HCT116 (cell line): ENCODE measurements around the gene MYRFL. TPM values are rescaled to one million over a fixed set of nuclear protein-coding genes. Genes with fewer than 3 reads are reported as not detected.

Experiments
- ATAC-seq: fragments of 200-7000 bp; cut with Tn5 transposase; 2 replicates; pipeline ENCODE4 v1.9.1; 2020; ENCODE audit warnings: mild to moderate bottlenecking, moderate library complexity
- BruUV-seq: library from RNA; stranded (reverse); fragments of 400-500 nt; replicated peaks from 2 replicates; lab custom pipeline; 2021; lab: Mats Ljungman, UMichigan
- CTCF ChIA-PET: fragments of 300-600 bp; sonication (Branson Sonifier 250); formaldehyde crosslinking; loops from one replicate; lab custom pipeline; 2021; ENCODE audit warnings: antibody characterized with exemption; lab: Charles Lee
- POLR2A ChIA-PET: fragments of 300-600, 350-600 bp; sonication (Branson Sonifier 250); formaldehyde crosslinking; loops from one replicate; lab custom pipeline; 2021; ENCODE audit warnings: antibody characterized with exemption; lab: Charles Lee
- RAD21 ChIA-PET, 2 experiments: fragments of 300-600 bp; sonication (Branson Sonifier 250); formaldehyde crosslinking; loops; one replicate each; lab custom pipeline; 2023; ENCODE audit warnings: low total read pairs in 2 of 2; ENCODE audit not compliant: uncharacterized antibody in 2 of 2, unreplicated experiment in 2 of 2, low non-redundant PET in 1 of 2; lab: Charles Lee
- DNase-seq: peaks from one replicate; pipeline ENCODE4 v3.0.0-alpha.2; 2010; ENCODE audit warnings: low read depth, low spot score
- H2AFZ ChIP-seq: fragments of 200-600 bp; shearing (Covaris generic), sonication (generic); 2 replicates; pipeline ENCODE4 v1.6.1; 2017; ENCODE audit warnings: low read depth, mixed run types, mixed read lengths, antibody characterized with exemption, low read length; ENCODE audit not compliant: poor library complexity, severe bottlenecking
- H3K27ac ChIP-seq: 2 replicates; pipeline ENCODE4 v1.5.1; 2012; ENCODE audit warnings: low read depth, low read length
- H3K27me3 ChIP-seq: fragments of 200-600 bp; sonication (generic); 2 replicates; pipeline ENCODE4 v1.6.1; 2016; ENCODE audit warnings: mixed run types, low read length, mixed read lengths; ENCODE audit not compliant: insufficient read depth
- H3K36me3 ChIP-seq, 2 experiments: fragments of 200-500 bp in 1 of 2; fragments of 200-600 bp in 1 of 2; sonication (Bioruptor generic) in 1 of 2; sonication (generic) in 1 of 2; 2 replicates each; pipeline versions ENCODE4 v1.5.1 to v1.6.1; 2014 to 2016; ENCODE audit warnings: low read length in 2 of 2, inconsistent platforms in 1 of 2, mixed read lengths in 1 of 2, mixed run types in 1 of 2; ENCODE audit not compliant: insufficient read depth in 2 of 2, control insufficient read depth in 1 of 2
- H3K4me1 ChIP-seq, 2 experiments: fragments of 200-600 bp in 1 of 2; sonication (generic) in 1 of 2; 2 replicates each; pipeline versions ENCODE4 v1.5.1 to v1.6.1; 2012 to 2017; ENCODE audit warnings: low read length in 2 of 2, inconsistent platforms in 1 of 2, mild to moderate bottlenecking in 1 of 2, mixed read lengths in 1 of 2, mixed run types in 1 of 2, moderate library complexity in 1 of 2; ENCODE audit not compliant: insufficient read depth in 2 of 2, control insufficient read depth in 1 of 2
- H3K4me2 ChIP-seq: fragments of 200-600 bp; sonication (generic); 2 replicates; pipeline ENCODE4 v1.6.1; 2017; ENCODE audit warnings: mixed run types, low read length, mixed read lengths
- H3K4me3 ChIP-seq, 2 experiments: fragments of 200-600 bp in 1 of 2; sonication (generic) in 1 of 2; replicated peaks in 1 of 2; 2 replicates each; pipeline ENCODE4 v1.5.1; 2011 to 2016; ENCODE audit warnings: low read length in 2 of 2, control low read depth in 1 of 2, low read depth in 1 of 2, mild to moderate bottlenecking in 1 of 2, mixed read lengths in 1 of 2, mixed run types in 1 of 2
- H3K79me2 ChIP-seq: fragments of 200-600 bp; sonication (generic); 2 replicates; pipeline ENCODE4 v1.6.1; 2017; ENCODE audit warnings: mild to moderate bottlenecking, mixed run types, low read length, moderate library complexity, mixed read lengths; ENCODE audit not compliant: insufficient read depth
- H3K9ac ChIP-seq: fragments of 200-600 bp; sonication (generic); 2 replicates; pipeline ENCODE4 v1.6.1; 2016; ENCODE audit warnings: low read length, mixed read lengths
- H3K9me2 ChIP-seq: fragments of 200-600 bp; sonication (generic), shearing (Covaris generic); 2 replicates; pipeline ENCODE4 v1.6.1; 2017; ENCODE audit warnings: mixed run types, mild to moderate bottlenecking, moderate library complexity; ENCODE audit not compliant: insufficient read depth
- H3K9me3 ChIP-seq, 2 experiments: fragments of 200-500 bp in 1 of 2; fragments of 200-600 bp in 1 of 2; sonication (Bioruptor generic) in 1 of 2; sonication (generic) in 1 of 2; 2 replicates each; pipeline ENCODE4 v1.6.1; 2014 to 2017; ENCODE audit warnings: low read length in 2 of 2, mixed read lengths in 2 of 2, inconsistent platforms in 1 of 2, low read depth in 1 of 2, mild to moderate bottlenecking in 1 of 2, mixed run types in 1 of 2, moderate library complexity in 1 of 2; ENCODE audit not compliant: control insufficient read depth in 1 of 2, insufficient read depth in 1 of 2
- H4K20me1 ChIP-seq: fragments of 200-600 bp; sonication (generic), shearing (Covaris generic); 2 replicates; pipeline ENCODE4 v1.6.1; 2017; ENCODE audit warnings: mixed run types, mild to moderate bottlenecking, moderate library complexity; ENCODE audit not compliant: insufficient read depth
- ATF3 ChIP-seq: IDR thresholded peaks from 2 replicates; pipeline ENCODE4 v1.6.1; 2012
- CBX3 ChIP-seq: IDR thresholded peaks from 2 replicates; pipeline ENCODE4 v1.6.1; 2012; ENCODE audit warnings: low read depth
- CEBPB ChIP-seq: IDR thresholded peaks from 2 replicates; pipeline ENCODE4 v1.6.1; 2012; ENCODE audit warnings: low read depth
- CTCF ChIP-seq, 3 experiments: fragments of 200-600 bp in 1 of 3; sonication (generic) in 1 of 3; IDR thresholded peaks in 2 of 3; conservative IDR thresholded peaks in 1 of 3; 2 replicates each; pipeline ENCODE4 v1.5.1; 2012 to 2017; ENCODE audit warnings: low read depth in 2 of 3, low read length in 2 of 3, antibody characterized with exemption in 1 of 3, borderline replicate concordance in 1 of 3, control low read depth in 1 of 3, mild to moderate bottlenecking in 1 of 3, mixed read lengths in 1 of 3, mixed run types in 1 of 3, moderate library complexity in 1 of 3; ENCODE audit not compliant: insufficient read depth in 1 of 3
- EGR1 ChIP-seq: IDR thresholded peaks from 2 replicates; pipeline ENCODE4 v1.6.1; 2012; ENCODE audit warnings: low read depth
- ELF1 ChIP-seq: IDR thresholded peaks from 2 replicates; pipeline ENCODE4 v1.6.1; 2012; ENCODE audit warnings: low read depth, borderline replicate concordance
- EZH2 ChIP-seq: fragments of 200-600 bp; sonication (generic); IDR thresholded peaks from 2 replicates; pipeline ENCODE4 v1.6.1; 2017; ENCODE audit warnings: antibody characterized with exemption, mixed run types
- EZH2phosphoT487 ChIP-seq: fragments of 200-600 bp; IDR thresholded peaks from 2 replicates; pipeline ENCODE4 v1.6.1; 2018; ENCODE audit warnings: antibody characterized with exemption, borderline replicate concordance
- FOSL1 ChIP-seq: IDR thresholded peaks from 2 replicates; pipeline ENCODE4 v1.6.1; 2012; ENCODE audit warnings: low read depth
- JUND ChIP-seq: IDR thresholded peaks from 2 replicates; pipeline ENCODE4 v1.6.1; 2012
- MAX ChIP-seq: IDR thresholded peaks from 2 replicates; pipeline ENCODE4 v1.6.1; 2012
- POLR2A ChIP-seq: IDR thresholded peaks from 2 replicates; pipeline ENCODE4 v1.7.0; 2011; ENCODE audit warnings: borderline replicate concordance; ENCODE audit not compliant: insufficient read depth, insufficient read length; ENCODE audit errors: extremely low read depth
- POLR2AphosphoS5 ChIP-seq: IDR thresholded peaks from 2 replicates; pipeline ENCODE4 v1.6.1; 2011; ENCODE audit warnings: mild to moderate bottlenecking, low read depth, low read length, moderate library complexity
- SIN3A ChIP-seq: IDR thresholded peaks from 2 replicates; pipeline ENCODE4 v1.6.1; 2012; ENCODE audit warnings: low read depth
- SP1 ChIP-seq: IDR thresholded peaks from 2 replicates; pipeline ENCODE4 v1.6.1; 2012; ENCODE audit warnings: low read depth
- SRF ChIP-seq: IDR thresholded peaks from 2 replicates; pipeline ENCODE4 v1.6.1; 2012; ENCODE audit warnings: low read depth
- TCF7L2 ChIP-seq: IDR thresholded peaks from 2 replicates; pipeline ENCODE4 v1.7.0; 2011; ENCODE audit warnings: borderline replicate concordance, inconsistent platforms; ENCODE audit not compliant: insufficient read depth, insufficient read length; ENCODE audit errors: extremely low read depth
- YY1 ChIP-seq: IDR thresholded peaks from 2 replicates; pipeline ENCODE4 v1.6.1; 2011; ENCODE audit warnings: low read length, low read depth, moderate library complexity, mild to moderate bottlenecking; ENCODE audit not compliant: insufficient replicate concordance; ENCODE audit errors: extremely low read depth
- ZFX ChIP-seq: fragments of 450-650 bp; IDR thresholded peaks from 2 replicates; pipeline ENCODE4 v1.6.1; 2017
- intact Hi-C: fragments of 100-400 bp; cut with micrococcal nuclease; formaldehyde crosslinking; loops from 2 replicates; pipeline ENCODE4 v1.10.0; 2022
- total RNA-seq: library from RNA; stranded (reverse); gene quantifications from one replicate; pipeline ENCODE4 v1.2.1, GENCODE V29; 2021; ENCODE audit not compliant: unreplicated experiment
- TF ChIP-seq, protein P1 (sequence below): IDR thresholded peaks from 2 replicates; pipeline ENCODE4 v1.6.1; 2012; ENCODE audit warnings: low read depth

Gene MYRFL
- total RNA-seq, 1 experiment from 2014 or later = 0.30 TPM

- Histone ChIP-seq H3K27ac (no peak overlapping the region), H3K4me2 (no peak overlapping the region), H3K36me3 (no peaks in the 10 kb centered on the region), H3K27me3 (no peaks in the 10 kb centered on the region), H3K9ac (no peak overlapping the region), H4K20me1 (no peaks in the 10 kb centered on the region), H2AFZ (no peak overlapping the region), H3K79me2 (no peaks in the 10 kb centered on the region), H3K9me2 (no peaks in the 10 kb centered on the region), H3K4me3 (no peak overlapping the region), H3K9me3 (no peaks in the 10 kb centered on the region), H3K4me1 (peaks cover 0 to 8% of the 10 kb centered on the region in 2 experiments; a peak in 2 of 4 replicates)
- BruUV-seq = no TSS peak
- intact Hi-C loops = loop anchor here (5.0 to 10.0 kb wide), 4 partner anchors 92 to 1138 kb away; partner anchors contain the start of gene YEATS4
- DNase-seq = no peak
- no peak for TF ChIP-seq TCF7L2
- no peak for TF ChIP-seq SP1
- TF ChIP-seq SRF = no peak
- TF ChIP-seq POLR2A = no peak
- TF ChIP-seq EZH2 = no peak
- no peak for TF ChIP-seq CEBPB
- no peak for TF ChIP-seq ELF1
- TF ChIP-seq EZH2phosphoT487 = no peak
- TF ChIP-seq ATF3 = no peak
- no peak for TF ChIP-seq JUND
- TF ChIP-seq YY1 = no peak
- no peak for TF ChIP-seq ZFX
- no peak for TF ChIP-seq CTCF (IDR thresholded peaks at IDR 0.05 in 2 of 3, conservative IDR thresholded peaks at IDR 0.05 in 1 of 3; ENCODE audit: borderline replicate concordance in 1 of 3, insufficient read depth in 1 of 3, low read depth in 2 of 3, low read length in 2 of 3)
- TF ChIP-seq SIN3A = no peak
- TF ChIP-seq MAX = no peak
- TF ChIP-seq POLR2AphosphoS5 = no peak
- no peak for TF ChIP-seq CBX3
- no peak for TF ChIP-seq EGR1
- TF ChIP-seq, protein P1, sequence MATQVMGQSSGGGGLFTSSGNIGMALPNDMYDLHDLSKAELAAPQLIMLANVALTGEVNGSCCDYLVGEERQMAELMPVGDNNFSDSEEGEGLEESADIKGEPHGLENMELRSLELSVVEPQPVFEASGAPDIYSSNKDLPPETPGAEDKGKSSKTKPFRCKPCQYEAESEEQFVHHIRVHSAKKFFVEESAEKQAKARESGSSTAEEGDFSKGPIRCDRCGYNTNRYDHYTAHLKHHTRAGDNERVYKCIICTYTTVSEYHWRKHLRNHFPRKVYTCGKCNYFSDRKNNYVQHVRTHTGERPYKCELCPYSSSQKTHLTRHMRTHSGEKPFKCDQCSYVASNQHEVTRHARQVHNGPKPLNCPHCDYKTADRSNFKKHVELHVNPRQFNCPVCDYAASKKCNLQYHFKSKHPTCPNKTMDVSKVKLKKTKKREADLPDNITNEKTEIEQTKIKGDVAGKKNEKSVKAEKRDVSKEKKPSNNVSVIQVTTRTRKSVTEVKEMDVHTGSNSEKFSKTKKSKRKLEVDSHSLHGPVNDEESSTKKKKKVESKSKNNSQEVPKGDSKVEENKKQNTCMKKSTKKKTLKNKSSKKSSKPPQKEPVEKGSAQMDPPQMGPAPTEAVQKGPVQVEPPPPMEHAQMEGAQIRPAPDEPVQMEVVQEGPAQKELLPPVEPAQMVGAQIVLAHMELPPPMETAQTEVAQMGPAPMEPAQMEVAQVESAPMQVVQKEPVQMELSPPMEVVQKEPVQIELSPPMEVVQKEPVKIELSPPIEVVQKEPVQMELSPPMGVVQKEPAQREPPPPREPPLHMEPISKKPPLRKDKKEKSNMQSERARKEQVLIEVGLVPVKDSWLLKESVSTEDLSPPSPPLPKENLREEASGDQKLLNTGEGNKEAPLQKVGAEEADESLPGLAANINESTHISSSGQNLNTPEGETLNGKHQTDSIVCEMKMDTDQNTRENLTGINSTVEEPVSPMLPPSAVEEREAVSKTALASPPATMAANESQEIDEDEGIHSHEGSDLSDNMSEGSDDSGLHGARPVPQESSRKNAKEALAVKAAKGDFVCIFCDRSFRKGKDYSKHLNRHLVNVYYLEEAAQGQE = no peak
- no peak for TF ChIP-seq FOSL1
- POLR2A ChIA-PET = no interaction called here
- RAD21 ChIA-PET = no interaction called here
- ATAC-seq = no peak
- CTCF ChIA-PET = no interaction called here
These were observed 49.6 kb downstream of the MYRFL start for GRCh38 chr12:69874606-69875005.
